Stimulated activated CD8-positive, alpha-beta memory T cell treated with anti-CD3 and anti-CD28 coated beads, Interleukin-7, amount 100 ng/mL, for 4 hours (primary cell): Measurements from ENCODE around the gene OBSCN.

Experiments used
- DNase-seq, 2 donors: peaks; one replicate each; pipeline ENCODE4 v3.0.0-alpha.2; 2020; ENCODE audit warnings: low read depth in 2 of 2

Gene OBSCN

DNA sequence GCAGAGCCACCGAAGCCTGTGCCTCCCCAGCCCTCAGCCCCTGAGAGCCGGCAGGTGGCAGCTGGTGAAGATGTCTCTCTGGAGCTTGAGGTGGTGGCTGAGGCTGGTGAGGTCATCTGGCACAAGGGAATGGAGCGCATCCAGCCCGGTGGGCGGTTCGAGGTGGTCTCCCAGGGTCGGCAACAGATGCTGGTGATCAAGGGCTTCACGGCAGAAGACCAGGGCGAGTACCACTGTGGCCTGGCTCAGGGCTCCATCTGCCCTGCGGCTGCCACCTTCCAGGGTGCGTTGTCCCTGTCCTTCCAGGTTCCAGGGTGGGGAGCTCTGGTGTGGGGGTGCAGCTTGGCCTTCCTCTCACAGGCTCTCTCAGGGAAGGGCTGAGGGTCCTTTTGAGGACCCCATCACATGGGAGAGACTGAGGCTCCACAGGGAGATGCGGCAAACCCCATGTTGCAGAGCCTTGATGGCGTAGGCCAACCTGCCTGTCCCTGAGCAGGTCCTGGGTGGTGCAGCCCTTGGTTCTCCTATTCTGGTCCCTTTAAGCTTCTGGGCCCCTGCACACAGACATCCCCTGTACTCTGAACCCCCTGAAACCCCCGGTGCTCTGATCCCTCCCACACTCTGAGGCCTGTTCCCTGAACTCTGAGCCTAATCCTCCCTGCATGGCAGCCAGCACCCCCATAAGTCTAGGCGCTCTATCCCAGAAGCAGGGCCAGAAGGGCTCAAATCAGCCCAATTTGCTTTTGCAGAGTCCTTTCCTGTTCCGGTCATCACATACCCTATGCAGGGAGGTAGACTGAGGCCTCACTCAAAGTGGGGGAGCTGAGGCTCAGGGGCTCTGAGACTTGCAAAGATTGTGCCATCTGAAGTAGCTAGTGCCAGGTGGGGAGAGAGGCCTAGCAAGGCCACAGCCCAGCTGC, 110.3 kb downstream of the OBSCN start:
- DNase-seq = no peak

DNA sequence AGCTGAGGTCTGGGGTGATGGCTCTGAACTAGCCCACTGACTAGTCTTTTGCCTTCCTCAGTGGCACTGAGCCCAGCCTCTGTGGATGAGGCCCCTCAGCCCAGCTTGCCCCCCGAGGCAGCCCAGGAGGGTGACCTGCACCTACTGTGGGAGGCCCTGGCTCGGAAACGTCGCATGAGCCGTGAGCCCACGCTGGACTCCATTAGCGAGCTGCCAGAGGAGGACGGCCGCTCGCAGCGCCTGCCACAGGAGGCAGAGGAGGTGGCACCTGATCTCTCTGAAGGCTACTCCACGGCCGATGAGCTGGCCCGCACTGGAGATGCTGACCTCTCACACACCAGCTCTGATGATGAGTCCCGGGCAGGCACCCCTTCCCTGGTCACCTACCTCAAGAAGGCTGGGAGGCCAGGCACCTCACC, 111.0 kb downstream of the OBSCN start:
- DNase-seq = no peak

DNA sequence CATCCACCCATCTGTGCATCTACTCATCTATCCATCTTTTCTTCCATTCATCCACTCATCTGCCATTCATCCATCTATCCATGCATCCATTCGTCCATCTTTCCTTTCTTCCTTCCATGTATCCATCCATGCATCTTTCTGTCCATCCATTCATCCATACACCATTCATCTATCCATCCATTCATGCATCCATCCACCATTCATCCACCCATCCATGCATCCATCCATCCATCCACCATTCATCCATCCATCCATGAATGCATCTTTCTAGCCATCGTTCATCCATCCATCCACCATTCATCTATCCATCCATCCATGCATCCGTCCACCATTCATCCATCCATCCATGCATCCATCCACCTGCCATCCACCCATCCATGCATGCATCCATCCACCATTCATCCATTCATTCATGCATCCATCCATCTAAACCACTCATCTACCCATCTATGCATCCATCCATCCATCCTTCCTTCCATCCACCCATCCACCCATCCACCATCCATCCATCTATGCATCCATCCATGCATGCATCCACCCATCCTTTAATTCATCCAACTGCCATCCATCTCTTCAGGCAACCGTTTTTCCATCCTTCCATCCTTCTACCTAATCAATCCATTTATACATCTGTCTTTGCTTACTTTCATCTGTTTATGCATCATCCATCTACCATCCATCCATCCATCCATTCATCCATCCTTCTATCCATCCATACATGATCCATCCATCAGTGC, 111.7 kb downstream of the OBSCN start:
- DNase-seq = no peak

DNA sequence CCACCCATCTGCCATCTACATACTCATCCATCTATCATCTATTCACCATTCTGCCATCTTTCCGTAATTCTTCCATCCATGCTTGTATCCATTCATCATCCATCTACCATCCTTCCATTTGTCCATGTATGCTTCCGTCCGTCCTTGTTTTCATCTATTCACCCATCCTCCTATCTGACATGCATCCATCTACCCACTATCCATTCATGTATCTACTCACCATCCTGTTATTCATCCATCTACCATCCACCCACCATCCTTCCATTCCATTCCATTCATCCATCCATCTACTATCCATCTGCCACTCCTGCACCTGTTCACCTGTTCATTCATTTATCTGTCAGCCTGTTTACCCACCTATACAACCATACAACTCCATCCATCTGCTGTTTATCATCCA, 112.5 kb downstream of the OBSCN start:
- no peak for DNase-seq

DNA sequence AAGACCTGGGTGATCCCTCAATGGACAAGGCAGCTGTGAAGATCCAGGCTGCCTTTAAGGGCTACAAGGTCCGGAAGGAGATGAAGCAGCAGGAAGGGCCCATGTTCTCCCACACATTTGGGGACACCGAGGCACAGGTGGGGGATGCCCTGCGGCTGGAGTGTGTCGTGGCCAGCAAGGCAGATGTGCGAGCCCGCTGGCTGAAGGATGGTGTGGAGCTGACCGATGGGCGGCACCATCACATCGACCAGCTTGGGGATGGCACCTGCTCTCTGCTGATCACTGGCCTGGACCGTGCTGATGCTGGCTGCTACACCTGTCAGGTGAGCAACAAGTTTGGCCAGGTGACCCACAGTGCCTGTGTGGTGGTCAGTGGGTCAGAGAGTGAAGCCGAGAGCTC, 113.6 kb downstream of the OBSCN start:
- DNase-seq = no peak

DNA sequence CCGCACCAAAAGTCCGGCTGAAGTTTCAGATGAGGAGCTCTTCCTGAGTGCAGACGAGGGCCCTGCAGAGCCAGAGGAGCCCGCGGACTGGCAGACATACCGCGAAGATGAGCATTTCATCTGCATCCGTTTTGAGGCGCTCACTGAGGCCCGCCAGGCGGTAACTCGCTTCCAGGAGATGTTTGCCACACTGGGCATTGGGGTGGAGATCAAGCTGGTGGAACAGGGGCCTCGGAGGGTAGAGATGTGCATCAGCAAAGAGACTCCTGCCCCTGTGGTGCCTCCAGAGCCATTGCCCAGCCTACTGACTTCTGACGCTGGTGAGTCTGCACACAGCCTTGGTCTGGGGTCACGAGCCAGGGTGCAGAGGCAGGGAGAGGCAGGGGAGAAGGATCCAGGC, 114.1 kb downstream of the OBSCN start:
- no peak for DNase-seq

DNA sequence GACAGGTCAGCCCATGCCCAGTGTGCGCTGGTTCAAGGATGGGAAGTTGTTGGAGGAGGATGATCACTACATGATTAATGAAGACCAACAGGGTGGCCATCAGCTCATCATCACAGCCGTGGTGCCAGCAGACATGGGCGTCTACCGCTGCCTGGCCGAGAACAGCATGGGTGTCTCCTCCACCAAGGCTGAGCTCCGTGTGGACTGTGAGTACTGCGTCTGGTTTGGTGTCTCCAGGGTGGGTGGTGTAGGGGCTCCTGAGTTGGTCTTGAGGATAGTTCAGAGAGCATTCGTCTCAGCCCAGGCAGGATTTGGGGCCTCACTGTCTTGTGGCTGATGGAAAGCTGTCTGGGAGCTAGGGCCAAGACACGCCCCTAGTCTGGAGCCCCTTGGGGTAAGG, 115.6 kb downstream of the OBSCN start:
- no peak for DNase-seq

DNA sequence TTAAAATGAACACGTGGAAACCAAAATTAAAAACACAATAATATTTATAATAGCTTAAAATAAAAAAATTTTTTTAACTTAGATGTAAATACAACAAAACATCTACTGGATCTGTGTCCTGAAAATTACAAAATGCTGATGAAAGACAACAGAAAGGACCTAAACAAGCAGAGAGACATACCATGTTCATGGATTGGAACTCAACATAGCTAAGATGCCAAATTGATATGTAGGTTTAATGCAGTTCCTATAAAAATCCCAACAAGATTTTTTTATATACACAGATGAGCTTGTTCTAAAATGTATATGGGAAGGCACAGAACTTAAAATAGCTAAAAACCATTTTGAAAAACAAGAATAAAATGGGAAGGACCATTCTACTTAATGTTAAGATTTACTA, 117.4 kb downstream of the OBSCN start:
- DNase-seq = no peak

DNA sequence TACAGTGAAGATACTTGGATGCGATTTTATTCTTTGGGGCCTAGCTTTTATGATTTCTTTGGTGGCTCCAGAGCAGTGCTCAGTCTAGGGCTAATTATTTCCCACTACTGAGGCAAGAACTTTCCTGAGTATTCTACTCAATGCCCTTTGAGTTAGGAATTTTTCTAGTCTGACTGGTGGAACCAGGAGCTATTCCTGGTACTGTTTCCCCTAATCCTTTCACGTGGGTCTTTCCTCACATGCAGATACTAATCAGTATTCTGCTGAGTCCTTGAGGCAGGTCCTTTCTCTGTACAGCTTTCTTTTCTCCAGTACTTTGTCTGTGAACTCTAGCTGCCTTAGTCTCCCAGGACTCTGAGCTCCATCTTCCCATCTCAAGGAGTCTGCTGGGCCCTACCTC, 122.0 kb downstream of the OBSCN start:
- no peak for DNase-seq

DNA sequence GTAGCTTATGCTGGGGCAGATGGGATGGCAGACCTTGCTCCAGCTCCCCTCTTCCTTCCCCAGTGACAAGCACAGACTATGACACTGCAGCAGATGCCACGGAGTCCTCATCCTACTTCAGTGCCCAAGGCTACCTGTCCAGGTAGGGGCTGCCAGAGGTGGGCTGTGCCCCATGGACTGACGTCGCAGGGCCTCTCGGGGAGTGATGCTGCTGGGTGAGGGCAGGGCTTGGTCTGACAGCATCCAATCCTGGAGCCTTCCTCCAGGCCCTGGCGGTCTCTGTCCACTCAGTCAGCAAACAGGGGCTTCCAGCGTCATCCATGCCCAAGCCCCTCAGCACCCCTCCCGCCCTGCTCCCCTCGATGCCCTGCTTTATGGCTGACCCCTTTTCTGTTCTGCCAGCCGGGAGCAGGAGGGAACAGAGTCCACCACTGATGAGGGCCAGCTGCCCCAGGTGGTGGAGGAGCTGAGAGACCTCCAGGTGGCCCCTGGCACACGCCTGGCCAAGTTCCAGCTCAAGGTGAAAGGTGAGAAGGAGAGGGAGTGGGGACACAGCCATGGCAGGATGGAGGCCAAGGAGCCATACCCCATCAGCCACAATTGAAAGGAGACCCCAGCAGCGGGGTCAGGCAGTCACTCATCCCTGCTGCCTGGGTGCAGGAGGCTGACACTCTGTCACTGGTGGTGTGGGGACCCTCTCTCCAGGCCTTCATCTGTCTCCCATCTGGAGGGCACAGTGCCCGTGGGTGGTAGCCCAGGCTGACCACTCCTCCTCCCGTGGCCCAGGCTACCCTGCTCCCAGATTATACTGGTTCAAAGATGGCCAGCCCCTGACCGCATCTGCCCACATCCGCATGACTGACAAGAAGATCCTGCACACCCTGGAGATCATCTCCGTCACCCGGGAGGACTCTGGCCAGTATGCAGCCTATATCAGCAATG, 125.2 kb downstream of the OBSCN start:
- no peak for DNase-seq

DNA sequence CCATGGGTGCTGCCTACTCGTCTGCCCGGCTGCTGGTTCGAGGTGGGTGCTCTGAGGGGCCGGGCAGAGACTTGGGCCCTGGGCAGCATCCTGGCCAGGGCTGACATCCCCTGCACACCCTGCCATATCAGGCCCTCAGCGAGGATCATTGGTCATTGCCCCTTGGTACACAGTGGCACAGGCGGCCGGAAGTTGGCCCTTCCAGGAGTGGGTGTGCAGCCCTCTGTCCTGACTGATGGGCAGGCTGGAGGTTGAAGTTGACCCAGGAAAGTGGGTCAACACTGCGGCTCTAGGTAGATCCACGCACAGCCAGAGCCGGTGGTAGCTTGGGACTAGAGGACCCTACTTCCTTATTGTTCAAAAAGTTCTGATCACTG, 125.9 kb downstream of the OBSCN start:
- no peak for DNase-seq

DNA sequence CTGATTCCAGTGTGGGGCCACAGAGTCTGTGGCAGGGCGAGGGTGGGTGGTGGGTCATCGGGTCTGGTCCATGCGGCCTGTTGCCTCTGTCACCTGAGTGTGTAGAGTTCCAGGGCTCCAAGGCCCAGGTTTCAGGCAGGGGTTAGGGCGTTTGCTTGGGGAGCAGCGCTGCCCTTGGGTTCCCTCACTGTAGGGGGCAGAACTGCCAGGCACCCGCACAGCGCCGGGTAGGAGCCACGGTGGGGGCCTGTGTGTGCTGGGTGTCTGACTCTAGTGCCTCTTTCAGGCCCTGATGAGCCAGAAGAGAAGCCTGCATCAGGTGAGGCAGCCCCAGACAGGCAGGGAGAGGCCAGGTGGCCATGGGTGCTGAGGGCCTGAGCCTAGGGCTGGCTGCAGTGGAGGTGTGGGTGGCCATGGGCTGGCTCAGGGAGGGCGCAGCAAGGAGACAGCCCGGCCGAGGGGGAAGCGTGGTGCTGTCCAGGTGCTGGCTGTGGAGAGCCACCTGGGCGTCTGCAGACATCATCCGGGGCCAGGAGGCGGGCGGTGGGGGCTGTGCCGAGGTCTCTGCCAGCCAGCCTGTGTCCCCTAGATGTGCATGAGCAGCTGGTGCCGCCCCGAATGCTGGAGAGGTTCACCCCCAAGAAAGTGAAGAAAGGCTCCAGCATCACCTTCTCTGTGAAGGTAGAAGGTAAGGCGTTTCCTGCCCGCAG, 126.5 kb downstream of the OBSCN start:
- DNase-seq = no peak

DNA sequence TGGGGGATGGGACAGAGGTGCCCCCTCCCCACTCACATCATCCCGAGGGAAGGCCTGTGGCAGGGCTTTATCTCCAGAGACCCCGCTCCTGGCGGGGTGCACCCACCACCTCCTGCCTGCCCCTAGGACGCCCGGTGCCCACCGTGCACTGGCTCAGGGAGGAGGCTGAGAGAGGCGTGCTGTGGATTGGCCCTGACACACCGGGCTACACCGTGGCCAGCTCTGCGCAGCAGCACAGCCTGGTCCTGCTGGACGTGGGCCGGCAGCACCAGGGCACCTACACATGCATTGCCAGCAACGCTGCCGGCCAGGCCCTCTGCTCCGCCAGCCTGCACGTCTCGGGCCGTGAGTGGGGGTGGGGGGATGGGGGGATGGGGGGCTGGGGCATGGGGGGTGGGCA, 127.1 kb downstream of the OBSCN start:
- DNase-seq = no peak

DNA sequence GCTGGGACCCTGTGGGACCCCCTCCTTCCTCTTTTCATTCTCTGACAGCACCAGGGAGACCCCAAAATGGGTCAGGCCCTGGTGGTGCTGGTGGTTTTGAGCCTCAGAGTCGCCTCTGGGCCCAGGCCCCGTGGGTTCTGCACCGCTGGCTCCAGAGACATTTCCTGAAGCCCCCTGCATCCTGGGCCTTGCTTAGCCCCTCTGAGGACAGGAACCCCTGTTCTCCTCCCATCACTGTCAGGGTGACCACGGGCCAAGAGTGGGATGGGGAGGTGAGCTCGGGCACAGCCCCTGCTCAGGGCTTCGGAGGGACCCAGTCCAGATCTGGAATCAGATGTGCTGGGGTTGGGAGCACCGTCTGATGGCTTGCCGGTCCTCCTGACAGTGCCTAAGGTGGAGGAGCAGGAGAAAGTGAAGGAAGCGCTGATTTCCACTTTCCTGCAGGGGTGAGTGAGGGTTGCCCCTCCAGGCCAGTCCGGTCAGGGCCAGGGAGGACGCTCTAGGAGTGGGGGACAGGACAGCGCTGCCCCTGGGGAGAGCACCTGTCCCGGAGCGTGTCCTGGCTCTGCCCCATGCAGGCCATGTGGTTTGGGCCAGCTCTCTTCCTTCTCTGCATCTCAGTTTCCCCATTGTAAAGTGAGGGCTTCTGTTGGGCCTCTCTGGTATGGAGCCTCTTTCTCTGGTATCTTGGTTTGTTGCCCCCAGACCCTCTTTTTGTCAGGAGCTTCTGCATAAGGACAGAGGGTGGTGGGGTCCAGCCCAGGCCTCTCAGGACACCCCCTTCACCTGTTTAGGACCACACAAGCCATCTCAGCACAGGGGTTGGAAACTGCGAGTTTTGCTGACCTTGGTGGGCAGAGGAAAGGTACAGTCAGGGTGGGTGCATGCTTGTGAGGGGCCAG, 127.8 kb downstream of the OBSCN start:
- no peak for DNase-seq

DNA sequence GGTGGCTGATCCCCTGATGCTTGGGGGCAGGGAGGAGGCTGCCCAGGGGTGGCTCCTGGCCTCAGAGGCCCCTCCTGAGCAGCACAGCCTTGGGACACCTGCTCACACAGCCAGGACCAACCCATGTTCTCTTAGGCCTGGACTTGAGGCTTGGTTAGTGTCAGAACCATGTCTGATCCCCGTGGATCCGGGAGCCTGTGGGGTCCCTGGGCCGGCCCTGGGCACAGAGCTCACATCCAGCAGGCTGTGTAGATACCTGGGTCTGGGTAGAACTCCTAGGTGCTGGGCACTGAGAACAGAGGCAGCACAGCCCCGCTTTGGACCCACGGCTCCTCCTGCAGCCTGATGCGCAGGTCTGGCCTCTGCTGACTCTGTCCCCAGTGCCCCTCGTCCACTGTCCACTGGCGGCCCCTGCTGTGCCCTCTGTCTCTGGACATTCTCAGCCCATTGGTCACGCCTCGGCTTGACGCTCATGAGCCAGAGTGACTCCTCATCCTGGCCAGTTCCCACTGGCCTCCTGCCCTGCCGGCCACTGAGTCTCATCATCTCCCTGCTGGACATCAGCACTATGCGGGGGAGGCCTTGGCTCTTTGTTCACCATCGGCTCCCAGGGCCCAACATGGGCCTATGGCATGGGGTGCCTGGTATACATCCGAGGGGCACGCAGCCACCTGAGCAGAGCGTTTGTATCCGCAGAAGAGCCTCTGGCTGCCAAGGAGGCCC, 128.6 kb downstream of the OBSCN start:
- no peak for DNase-seq

DNA sequence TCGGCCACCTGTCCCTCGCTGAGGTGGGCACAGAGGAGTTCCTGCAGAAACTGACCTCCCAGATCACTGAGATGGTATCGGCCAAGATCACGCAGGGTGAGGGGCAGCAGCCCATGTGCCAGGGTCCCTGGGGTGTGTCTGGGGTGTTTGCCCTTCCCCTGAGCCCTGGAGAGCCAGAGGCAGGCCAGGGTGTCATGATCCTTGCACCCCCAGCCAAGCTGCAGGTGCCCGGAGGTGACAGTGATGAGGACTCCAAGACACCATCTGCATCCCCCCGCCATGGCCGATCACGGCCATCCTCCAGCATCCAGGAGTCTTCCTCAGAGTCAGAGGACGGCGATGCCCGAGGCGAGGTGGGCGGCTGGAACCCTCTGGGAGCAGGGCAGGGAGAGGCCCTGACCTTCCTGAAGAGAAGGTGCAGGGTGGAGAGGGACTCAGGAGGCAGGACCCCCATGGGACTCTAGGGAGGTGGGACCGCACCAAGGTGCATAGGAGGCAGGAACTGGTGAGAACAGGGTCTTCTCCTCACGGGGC, 129.3 kb downstream of the OBSCN start:
- DNase-seq = no peak

DNA sequence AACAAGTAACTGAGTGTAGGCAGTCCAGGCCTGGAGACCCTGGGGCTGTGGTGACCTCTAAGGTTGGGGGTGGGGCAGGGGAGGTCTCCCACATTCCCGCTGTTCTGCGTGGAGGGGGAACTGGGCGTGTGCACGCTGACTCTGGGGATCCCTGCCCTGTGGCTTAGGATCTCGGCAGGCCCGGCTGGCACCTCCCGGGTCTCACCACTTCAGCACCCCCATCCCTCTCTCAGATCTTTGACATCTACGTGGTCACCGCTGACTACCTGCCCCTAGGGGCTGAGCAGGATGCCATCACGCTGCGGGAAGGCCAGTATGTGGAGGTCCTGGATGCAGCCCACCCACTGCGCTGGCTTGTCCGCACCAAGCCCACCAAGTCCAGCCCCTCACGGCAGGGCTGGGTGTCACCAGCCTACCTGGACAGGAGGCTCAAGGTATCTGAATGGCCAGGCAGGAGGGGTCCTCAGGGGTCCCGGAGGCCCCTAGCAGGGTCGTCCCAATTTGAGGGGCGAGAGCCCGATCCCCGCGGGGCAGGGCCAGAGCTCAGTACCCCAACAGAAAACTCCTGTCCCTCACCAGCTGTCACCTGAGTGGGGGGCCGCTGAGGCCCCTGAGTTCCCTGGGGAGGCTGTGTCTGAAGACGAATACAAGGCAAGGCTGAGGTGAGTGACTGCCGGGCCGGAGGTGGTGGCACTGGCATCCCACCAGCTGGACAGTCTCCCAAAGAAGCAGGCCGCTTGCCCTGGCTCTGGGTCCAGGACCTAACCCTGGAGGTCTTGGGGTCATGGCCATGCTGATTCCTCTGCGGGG, 130.1 kb downstream of the OBSCN start:
- no peak for DNase-seq

DNA sequence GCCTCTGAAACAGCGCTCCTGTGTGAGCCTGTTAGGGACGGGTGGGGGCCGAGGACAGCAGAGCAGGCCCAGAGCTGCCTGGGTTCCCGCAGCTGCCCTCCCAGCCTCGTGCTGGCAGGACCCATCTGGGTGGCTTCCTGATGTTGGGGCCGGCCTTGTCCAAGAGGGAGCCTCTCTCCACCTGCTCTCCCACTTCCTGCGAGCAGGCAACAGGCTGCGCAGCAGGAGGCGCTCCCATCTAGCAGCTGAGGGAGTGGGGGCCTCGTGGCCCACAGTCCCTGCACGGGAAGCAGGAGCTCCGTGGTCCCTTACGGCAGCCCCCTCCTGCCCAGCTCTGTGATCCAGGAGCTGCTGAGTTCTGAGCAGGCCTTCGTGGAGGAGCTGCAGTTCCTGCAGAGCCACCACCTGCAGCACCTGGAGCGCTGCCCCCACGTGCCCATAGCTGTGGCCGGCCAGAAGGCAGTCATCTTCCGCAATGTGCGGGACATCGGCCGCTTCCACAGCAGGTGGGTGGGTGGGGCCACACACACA, 130.7 kb downstream of the OBSCN start:
- no peak for DNase-seq
